Activated CD8-positive, alpha-beta memory T cell treated with anti-CD3 and anti-CD28 coated beads, Interleukin-2, amount 50 U/mL, for 24 hours (primary cell): ENCODE data around the gene TRIM22.
A peak's percentile ranks its signal among the peaks of the same experiment; 100 is the strongest.
"Not testable (repeated sequence)": the region's sequence is repeated elsewhere in the genome, so short reads cannot be mapped to it uniquely, and the experiment has no call there.

Experiments used
- DNase-seq: peaks from one replicate; pipeline ENCODE4 v3.0.0-alpha.2; 2020; ENCODE audit errors: extremely low read depth

Gene TRIM22

GRCh38 chr11:5689551-5689983 is at the start of gene TRIM22:
TSS of gene TRIM22 (plus strand) at chr11:5689790. CDS start at chr11:5696233, 6,443 bp downstream.
- DNase-seq, result no peak

- no peak for DNase-seq
Measured at GRCh38 chr11:5639953-5640352, 49.6 kb upstream of the TRIM22 start.

- no peak for DNase-seq
Measured at GRCh38 chr11:5643585-5643984, 46.0 kb upstream of the TRIM22 start.

- no peak for DNase-seq
Measured at GRCh38 chr11:5646139-5646538, 43.5 kb upstream of the TRIM22 start.

GRCh38 chr11:5655474-5655873 is 34.1 kb upstream of the TRIM22 start:
- no peak for DNase-seq

GRCh38 chr11:5656956-5657355 is 32.6 kb upstream of the TRIM22 start:
- not testable (repeated sequence) for DNase-seq

GRCh38 chr11:5658318-5658717 is 31.3 kb upstream of the TRIM22 start:
- no peak for DNase-seq

GRCh38 chr11:5663511-5663910 is 26.1 kb upstream of the TRIM22 start:
- DNase-seq, result no peak

- DNase-seq, result no peak
Measured at GRCh38 chr11:5665051-5665570, 24.5 kb upstream of the TRIM22 start.

- DNase-seq, result no peak
Measured at GRCh38 chr11:5665746-5666401, 23.7 kb upstream of the TRIM22 start.

- no peak for DNase-seq
Measured at GRCh38 chr11:5666402-5666793, 23.2 kb upstream of the TRIM22 start.

- no peak for DNase-seq
Measured at GRCh38 chr11:5671831-5672230, 17.8 kb upstream of the TRIM22 start.

- no peak for DNase-seq
Measured at GRCh38 chr11:5674391-5674790, 15.2 kb upstream of the TRIM22 start.

- no peak for DNase-seq
Measured at GRCh38 chr11:5679811-5680210, 9.8 kb upstream of the TRIM22 start.

GRCh38 chr11:5682890-5683441 is 6.6 kb upstream of the TRIM22 start:
- DNase-seq, result not testable (repeated sequence)

- DNase-seq, result not testable (repeated sequence)
Measured at GRCh38 chr11:5683620-5684019, 6.0 kb upstream of the TRIM22 start.

GRCh38 chr11:5684036-5684645 is 5.4 kb upstream of the TRIM22 start:
- no peak for DNase-seq

GRCh38 chr11:5684646-5685362 is 4.8 kb upstream of the TRIM22 start, which contains the start of gene TRIM5:
TSS of gene TRIM5 (minus strand) at chr11:5685074. CDS start at chr11:5680177, 4,897 bp downstream.
- DNase-seq, result peak; percentile 63

- DNase-seq, result no peak
Measured at GRCh38 chr11:5686426-5686825, 3.2 kb upstream of the TRIM22 start.

- DNase-seq, result no peak
Measured at GRCh38 chr11:5688482-5688881, 1.1 kb upstream of the TRIM22 start.

GRCh38 chr11:5690216-5690615 is 626 bp downstream of the TRIM22 start:
- no peak for DNase-seq

GRCh38 chr11:5690736-5691135 is 1.1 kb downstream of the TRIM22 start:
- no peak for DNase-seq
